SJSA1 (cell line): ENCODE data around the gene PRX. TPM values are rescaled to one million over a fixed set of nuclear protein-coding genes. Genes with fewer than 3 reads are reported as not detected.

ENCODE experiments used
- DNase-seq, 2 experiments: peaks; one replicate each; pipeline ENCODE4 v3.0.0-alpha.2; 2015 to 2020; ENCODE audit warnings: low spot score in 2 of 2, low read depth in 1 of 2
- H3K27ac ChIP-seq: fragments of 250-450 bp; sonication (Bioruptor Pico); 2 replicates; pipeline ENCODE4 v1.5.1; 2020; ENCODE audit warnings: mild to moderate bottlenecking, moderate library complexity
- H3K27me3 ChIP-seq: fragments of 250-450 bp; sonication (Bioruptor Pico); replicated peaks from 2 replicates; pipeline ENCODE4 v1.5.1; 2020; ENCODE audit warnings: mild to moderate bottlenecking, moderate library complexity
- H3K36me3 ChIP-seq: fragments of 250-450 bp; sonication (Bioruptor Pico); 2 replicates; pipeline ENCODE4 v1.5.1; 2020; ENCODE audit warnings: mild to moderate bottlenecking
- H3K4me1 ChIP-seq: fragments of 250-450 bp; sonication (Bioruptor Pico); replicated peaks from 2 replicates; pipeline ENCODE4 v1.6.1; 2021; ENCODE audit warnings: mild to moderate bottlenecking
- H3K4me3 ChIP-seq: fragments of 250-450 bp; sonication (Bioruptor Pico); 2 replicates; pipeline ENCODE4 v1.5.1; 2020; ENCODE audit warnings: mild to moderate bottlenecking
- H3K9me3 ChIP-seq: fragments of 250-450 bp; sonication (Bioruptor Pico); replicated peaks from 2 replicates; pipeline ENCODE4 v1.5.1; 2020; ENCODE audit warnings: mild to moderate bottlenecking
- total RNA-seq: library from RNA; depleted of rRNA; stranded (reverse); fragments of >200 nt; shearing (Covaris generic); gene quantifications from 2 replicates; pipeline ENCODE4 v1.2.3, GENCODE V29; 2014

The PRX gene
- total RNA-seq, 1 experiment from 2014 or later: 2.4 TPM

DNA sequence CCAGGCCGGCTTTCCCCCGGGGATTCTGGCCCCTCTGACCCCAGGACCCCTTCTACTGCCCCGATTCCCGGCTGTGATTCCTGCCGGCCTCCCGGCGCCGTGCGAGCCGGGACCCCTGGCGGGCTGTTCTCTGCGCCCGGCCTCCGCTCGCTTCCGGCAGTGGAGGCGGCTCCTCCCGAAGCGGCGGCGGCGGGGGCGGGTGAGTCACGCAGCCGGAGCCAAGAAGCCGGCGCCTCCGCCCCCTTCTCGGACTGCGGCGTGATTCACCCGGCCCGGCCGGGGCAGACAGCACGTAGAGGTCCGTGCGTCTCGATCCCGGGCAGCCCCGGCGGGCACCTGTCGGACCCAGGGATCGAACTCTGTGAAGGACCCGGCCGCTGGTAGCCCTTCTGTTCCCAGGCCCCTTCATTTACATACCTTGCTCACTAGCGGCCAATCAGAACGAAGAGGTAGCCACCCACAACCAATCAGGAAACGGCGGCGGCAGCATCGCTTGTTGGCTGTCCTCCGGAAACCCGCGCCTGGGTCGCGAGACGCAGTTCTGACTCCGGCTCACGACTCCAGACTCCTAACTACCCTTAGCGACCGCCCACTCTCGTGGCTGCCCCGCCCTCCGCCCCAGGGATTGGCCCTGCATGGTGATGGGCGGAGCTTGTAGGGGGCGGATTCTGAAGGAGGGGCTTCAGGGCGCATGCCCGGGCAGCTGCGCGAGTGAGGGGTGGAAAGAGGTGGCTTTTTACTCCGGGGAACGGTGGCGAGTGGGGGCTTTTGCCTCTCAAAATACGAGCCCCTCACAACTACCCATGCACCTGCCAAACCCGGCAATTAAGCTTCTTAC lies 12.5 kb upstream of the PRX start, which contains the start of gene SERTAD1:
Gene SERTAD1, minus strand, starts transcription at position 543 of the 838 bp plus-strand sequence. CDS start 2,446 bp downstream, outside the sequence.
- Histone ChIP-seq H3K27me3 (no peaks in the 10 kb centered on the region), H3K36me3 (peaks cover 22% of the 10 kb centered on the region), H3K9me3 (no peaks in the 10 kb centered on the region), H3K27ac (peak within 1 kb of the TSS; percentile 88), H3K4me3 (peak within 1 kb of the TSS; percentile 66), H3K4me1 (peaks cover 10% of the 10 kb centered on the region)
- peak; percentile 99 for DNase-seq

GRCh38 chr19:40424637-40425449 lies 11.7 kb upstream of the PRX start:
- H3K4me1 ChIP-seq: peaks cover 10% of the 10 kb centered on the region
- DNase-seq: peak in 1 of 2 experiments; percentile 44
- H3K9me3 ChIP-seq: no peaks in the 10 kb centered on the region
- H3K36me3 ChIP-seq: peaks cover 22% of the 10 kb centered on the region
- peak overlapping the region; percentile 66 for H3K4me3 ChIP-seq
- H3K27ac ChIP-seq: peak overlapping the region; percentile 88
- H3K27me3 ChIP-seq: no peaks in the 10 kb centered on the region

DNA sequence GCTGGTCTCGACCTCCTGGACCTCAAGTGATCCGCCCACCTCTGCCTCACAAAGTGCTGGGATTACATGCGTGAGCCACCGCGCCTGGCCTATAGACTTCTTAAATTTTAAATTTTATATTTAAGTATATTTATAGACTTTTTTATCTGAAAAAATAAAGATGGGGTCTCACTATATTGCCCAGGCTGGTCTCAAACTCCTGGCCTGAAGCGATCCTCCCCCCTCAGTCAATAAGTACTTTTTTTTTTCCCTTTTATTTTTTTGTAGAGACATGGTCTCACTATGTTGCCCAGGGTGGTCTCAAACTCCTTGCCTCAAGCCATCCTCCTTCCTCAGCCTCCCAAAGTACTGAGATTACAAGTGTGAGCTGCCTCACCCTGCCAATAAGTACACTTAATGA lies 10.8 kb upstream of the PRX start:
- no peak for DNase-seq
- no peaks in the 10 kb centered on the region for H3K9me3 ChIP-seq
- no peak overlapping the region for H3K4me3 ChIP-seq
- no peaks in the 10 kb centered on the region for H3K27me3 ChIP-seq
- peaks cover 22% of the 10 kb centered on the region for H3K36me3 ChIP-seq
- H3K4me1 ChIP-seq: peaks cover 10% of the 10 kb centered on the region
- no peak overlapping the region for H3K27ac ChIP-seq

DNA sequence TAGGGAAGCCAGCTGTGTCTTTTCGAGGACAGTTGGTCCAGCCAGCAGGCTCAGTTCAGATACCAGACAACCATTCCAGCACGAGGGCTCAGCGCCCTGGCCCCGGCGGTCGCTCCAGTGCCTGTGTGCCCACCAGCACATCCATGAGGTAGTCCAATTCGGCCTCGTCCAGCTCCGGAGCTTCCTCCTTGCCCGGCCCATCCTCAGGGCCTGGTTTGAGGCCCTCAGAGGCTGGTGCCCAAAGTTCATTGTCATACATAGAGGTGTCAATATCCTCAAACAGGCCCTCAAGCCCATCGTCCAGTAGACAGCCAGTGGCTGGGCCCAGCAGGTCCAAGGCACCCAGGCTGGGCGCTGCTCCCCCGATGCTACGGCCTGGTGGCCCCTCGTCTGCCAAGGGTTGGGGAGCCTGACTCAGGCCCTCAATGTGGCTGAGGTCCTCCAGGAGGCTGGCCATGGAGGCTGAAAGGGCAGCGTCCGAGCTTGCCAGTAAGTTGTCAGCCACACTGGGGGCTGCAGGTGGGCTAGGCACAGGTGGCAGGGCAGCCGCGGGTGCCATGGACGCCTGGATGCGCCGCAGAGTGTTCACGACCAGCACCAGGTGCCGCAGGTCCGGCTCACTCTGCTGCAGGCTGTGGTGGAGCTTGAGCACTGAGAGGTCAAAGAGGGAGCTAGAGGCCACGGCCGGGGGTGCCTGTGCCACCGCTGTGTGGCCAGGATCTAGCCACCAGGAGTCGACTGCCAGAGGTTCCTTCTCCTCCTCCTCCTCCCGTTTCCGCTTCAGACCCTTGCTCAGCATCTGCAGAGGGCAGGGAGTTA lies 9.8 kb upstream of the PRX start:
- peaks cover 22% of the 10 kb centered on the region for H3K36me3 ChIP-seq
- no peaks in the 10 kb centered on the region for H3K9me3 ChIP-seq
- no peak for DNase-seq
- peaks cover 10% of the 10 kb centered on the region for H3K4me1 ChIP-seq
- no peak overlapping the region for H3K4me3 ChIP-seq
- no peaks in the 10 kb centered on the region for H3K27me3 ChIP-seq
- H3K27ac ChIP-seq: no peak overlapping the region

DNA sequence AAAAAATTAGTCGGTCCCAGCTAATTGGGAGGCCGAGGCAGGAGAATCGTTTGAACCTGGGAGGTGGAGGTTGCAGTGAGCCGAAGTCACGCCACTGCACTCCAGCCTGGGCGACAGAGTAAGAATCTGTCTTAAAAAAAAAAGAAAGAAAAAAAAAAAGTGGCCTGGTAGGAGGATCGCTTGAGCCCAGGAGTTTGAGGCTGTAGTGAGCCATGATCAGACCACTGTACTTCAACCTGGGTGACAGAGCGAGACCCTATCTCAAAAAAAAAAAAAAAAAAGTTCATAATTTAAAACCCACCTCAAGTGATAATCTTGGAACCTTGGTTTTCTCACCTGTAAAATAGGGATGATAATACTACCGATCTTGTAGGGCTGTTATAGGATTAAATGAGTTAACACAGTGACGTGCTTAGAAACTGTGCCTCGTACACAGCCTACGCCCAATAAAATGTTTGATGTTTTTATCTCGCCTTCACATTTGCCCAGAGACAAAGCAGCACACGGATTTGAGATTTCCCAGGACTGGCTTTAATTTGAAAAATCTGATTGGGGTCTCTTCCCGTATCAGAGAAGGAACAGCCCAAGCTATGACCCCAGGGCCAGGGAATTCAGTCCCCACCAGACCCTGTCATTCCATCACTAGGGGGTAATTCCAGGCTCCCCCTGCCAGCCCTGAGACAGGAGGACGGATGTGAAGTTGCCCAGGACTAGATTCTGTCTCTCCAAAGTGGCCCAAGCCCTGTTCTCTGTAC lies 9.0 kb upstream of the PRX start:
- no peaks in the 10 kb centered on the region for H3K27me3 ChIP-seq
- peaks cover 17% of the 10 kb centered on the region for H3K4me1 ChIP-seq
- H3K9me3 ChIP-seq: no peaks in the 10 kb centered on the region
- peaks cover 22% of the 10 kb centered on the region for H3K36me3 ChIP-seq
- DNase-seq: no peak
- no peak overlapping the region for H3K4me3 ChIP-seq
- no peak overlapping the region for H3K27ac ChIP-seq

- no peaks in the 10 kb centered on the region for H3K27me3 ChIP-seq
- peak; percentile 91 to 97 for DNase-seq
- peaks cover 23% of the 10 kb centered on the region for H3K4me1 ChIP-seq
- peaks cover 22% of the 10 kb centered on the region for H3K36me3 ChIP-seq
- H3K9me3 ChIP-seq: no peaks in the 10 kb centered on the region
- peak overlapping the region; percentile 77 for H3K27ac ChIP-seq
- peak overlapping the region; percentile 44 for H3K4me3 ChIP-seq
Observed at GRCh38 chr19:40420766-40421765, 7.9 kb upstream of the PRX start.

GRCh38 chr19:40420451-40420765 lies 7.2 kb upstream of the PRX start:
- no peak for DNase-seq
- peaks cover 23% of the 10 kb centered on the region for H3K4me1 ChIP-seq
- no peaks in the 10 kb centered on the region for H3K9me3 ChIP-seq
- H3K27ac ChIP-seq: no peak overlapping the region
- H3K27me3 ChIP-seq: no peaks in the 10 kb centered on the region
- H3K36me3 ChIP-seq: peaks cover 22% of the 10 kb centered on the region
- H3K4me3 ChIP-seq: peak overlapping the region; percentile 44

GRCh38 chr19:40419780-40420179 lies 6.6 kb upstream of the PRX start:
- no peaks in the 10 kb centered on the region for H3K27me3 ChIP-seq

DNA sequence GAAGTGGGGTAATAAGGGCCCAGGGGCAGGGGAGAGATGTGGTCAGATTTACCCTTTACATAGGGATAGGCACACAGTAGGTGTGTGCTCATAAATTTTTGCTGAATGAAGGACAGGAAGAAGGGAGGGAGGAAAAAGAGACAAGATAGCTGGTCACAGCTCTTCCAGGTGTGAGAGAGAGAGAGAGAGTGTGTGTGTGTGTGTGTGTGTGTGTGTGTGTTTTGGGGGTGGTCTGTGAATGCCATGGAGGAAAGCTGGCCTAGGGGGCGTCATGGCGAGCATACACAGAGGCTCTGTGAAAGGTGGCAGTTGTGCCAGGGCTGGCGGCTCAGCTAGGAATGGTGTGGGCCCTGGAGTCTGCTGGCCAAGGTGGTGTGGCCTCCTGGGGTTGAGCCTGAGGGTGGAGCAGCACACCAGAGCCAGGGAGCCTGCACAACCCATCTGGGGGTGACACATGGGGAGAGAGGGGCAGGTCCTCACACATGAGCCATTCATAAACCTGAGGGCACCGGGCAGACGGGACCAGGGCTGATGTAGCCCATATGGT lies 6.0 kb upstream of the PRX start:
- Histone ChIP-seq H3K36me3 (peaks cover 22% of the 10 kb centered on the region), H3K4me3 (no peak overlapping the region), H3K27ac (no peak overlapping the region), H3K4me1 (peaks cover 30% of the 10 kb centered on the region), H3K27me3 (no peaks in the 10 kb centered on the region), H3K9me3 (no peaks in the 10 kb centered on the region)
- no peak for DNase-seq

More at GRCh38 chr19:40419780-40420179, 6.6 kb upstream of the PRX start:
- H3K4me1 ChIP-seq: peaks cover 28% of the 10 kb centered on the region
- H3K9me3 ChIP-seq: no peaks in the 10 kb centered on the region
- no peak overlapping the region for H3K4me3 ChIP-seq
- no peak for DNase-seq
- no peak overlapping the region for H3K27ac ChIP-seq
- peaks cover 22% of the 10 kb centered on the region for H3K36me3 ChIP-seq

DNA sequence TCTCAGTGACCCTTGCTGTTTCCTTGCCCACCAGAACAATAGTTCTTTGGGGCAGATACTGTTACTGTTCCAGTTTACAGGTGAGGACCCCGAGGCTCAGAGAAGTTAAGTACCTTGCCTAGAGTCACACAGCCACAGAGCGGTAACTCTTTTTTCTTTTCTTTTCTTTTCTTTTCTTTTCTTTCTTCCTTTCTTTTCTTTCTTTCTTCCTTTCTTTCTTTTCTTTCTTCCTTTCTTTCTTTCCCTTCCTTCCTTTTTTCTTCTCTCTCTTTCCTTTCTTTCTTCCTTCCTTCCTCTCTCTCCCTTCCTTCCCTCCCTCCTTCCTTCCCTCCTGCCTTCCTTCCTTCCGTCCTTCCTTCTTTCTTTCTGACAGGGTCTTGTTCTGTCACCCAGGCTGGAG lies 4.9 kb upstream of the PRX start:
- no peak overlapping the region for H3K4me3 ChIP-seq
- H3K9me3 ChIP-seq: no peaks in the 10 kb centered on the region
- DNase-seq: no peak
- peaks cover 16% of the 10 kb centered on the region for H3K36me3 ChIP-seq
- peaks cover 30% of the 10 kb centered on the region for H3K4me1 ChIP-seq
- H3K27ac ChIP-seq: peak overlapping the region; percentile 65; the same call in 1 of the 2 replicates
- no peaks in the 10 kb centered on the region for H3K27me3 ChIP-seq

DNA sequence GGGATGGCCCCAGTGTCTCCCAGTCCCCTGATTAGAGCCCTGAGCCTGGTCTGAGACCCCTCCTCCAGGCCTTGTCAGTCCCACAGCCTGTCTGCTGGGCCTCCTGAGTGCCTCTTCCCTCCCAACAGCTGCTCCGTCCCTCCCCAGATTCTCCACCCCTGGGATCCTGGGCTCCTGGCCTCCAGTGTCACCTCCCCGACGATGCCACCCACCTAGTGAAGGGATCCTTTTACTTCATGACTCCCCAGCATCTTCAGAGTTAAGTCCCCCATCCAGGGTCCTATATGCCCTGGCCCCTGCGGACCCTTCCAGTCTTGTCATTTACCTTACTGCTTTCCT lies 4.4 kb upstream of the PRX start:
- H3K27ac ChIP-seq: peak overlapping the region; percentile 65
- no peaks in the 10 kb centered on the region for H3K9me3 ChIP-seq
- no peaks in the 10 kb centered on the region for H3K27me3 ChIP-seq
- peaks cover 11% of the 10 kb centered on the region for H3K36me3 ChIP-seq
- DNase-seq: no peak
- H3K4me3 ChIP-seq: no peak overlapping the region
- peaks cover 30% of the 10 kb centered on the region for H3K4me1 ChIP-seq
